Mesendoderm (in vitro differentiated cells): Measurements from ENCODE around the gene TCEAL9.

ENCODE experiments used
- DNase-seq: peaks from one replicate; pipeline ENCODE4 v3.0.0; 2013
- H2AK5ac ChIP-seq: 2 replicates; pipeline ENCODE4 v1.6.1; 2013; ENCODE audit warnings: low read length, inconsistent platforms
- H2BK120ac ChIP-seq: 2 replicates; pipeline ENCODE4 v1.6.1; 2013; ENCODE audit warnings: low read depth, mild to moderate bottlenecking, low read length, moderate library complexity, mixed read lengths
- H2BK15ac ChIP-seq: replicated peaks from 2 replicates; pipeline ENCODE4 v1.6.1; 2013; ENCODE audit warnings: low read depth, mild to moderate bottlenecking, moderate library complexity
- H2BK5ac ChIP-seq: 2 replicates; pipeline ENCODE4 v1.6.1; 2013; ENCODE audit warnings: low read length, inconsistent platforms
- H3K18ac ChIP-seq: 2 replicates; pipeline ENCODE4 v1.6.1; 2013; ENCODE audit warnings: mild to moderate bottlenecking, low read length, mixed read lengths
- H3K23ac ChIP-seq: one replicate; pipeline ENCODE4 v1.6.1; 2013; ENCODE audit warnings: low read length
- H3K27ac ChIP-seq: 2 replicates; pipeline ENCODE4 v1.5.1; 2013; ENCODE audit warnings: low read depth, mild to moderate bottlenecking, inconsistent platforms, low read length, moderate library complexity
- H3K27me3 ChIP-seq: 2 replicates; pipeline ENCODE4 v1.6.1; 2013; ENCODE audit warnings: low read length, control low read depth, mild to moderate bottlenecking, inconsistent platforms; ENCODE audit not compliant: insufficient read depth, poor library complexity
- H3K36me3 ChIP-seq: 2 replicates; pipeline ENCODE4 v1.6.1; 2013; ENCODE audit warnings: low read length, inconsistent platforms; ENCODE audit not compliant: control insufficient read depth, insufficient read depth
- H3K4ac ChIP-seq: one replicate; pipeline ENCODE4 v1.6.1; 2013; ENCODE audit warnings: low read depth, mild to moderate bottlenecking, low read length, moderate library complexity
- H3K4me1 ChIP-seq: 2 replicates; pipeline ENCODE4 v1.6.1; 2013; ENCODE audit warnings: low read depth, low read length, inconsistent platforms; ENCODE audit not compliant: control insufficient read depth
- H3K4me2 ChIP-seq: 2 replicates; pipeline ENCODE4 v1.6.1; 2013; ENCODE audit warnings: low read length
- H3K4me3 ChIP-seq: 2 replicates; pipeline ENCODE4 v1.5.1; 2013; ENCODE audit warnings: mild to moderate bottlenecking, low read length
- H3K56ac ChIP-seq: one replicate; pipeline ENCODE4 v1.6.1; 2013; ENCODE audit warnings: low read length
- H3K79me1 ChIP-seq: 2 replicates; pipeline ENCODE4 v1.6.1; 2013; ENCODE audit warnings: low read length, inconsistent platforms
- H3K79me2 ChIP-seq: 2 replicates; pipeline ENCODE4 v1.6.1; 2013; ENCODE audit warnings: mild to moderate bottlenecking, low read length; ENCODE audit not compliant: control insufficient read depth, insufficient read depth
- H3K9ac ChIP-seq: 2 replicates; pipeline ENCODE4 v1.6.1; 2013; ENCODE audit warnings: low read length, inconsistent platforms
- H4K5ac ChIP-seq: one replicate; pipeline ENCODE4 v1.6.1; 2013; ENCODE audit warnings: low read length
- H4K8ac ChIP-seq: one replicate; pipeline ENCODE4 v1.6.1; 2013; ENCODE audit warnings: low read depth, mild to moderate bottlenecking, control low read depth, low read length, moderate library complexity
- WGBS: extraction: QIAGEN DNeasy Blood & Tissue Kit; methylation state at CpG from one replicate; pipeline ENCODE4 v1.1.7; 2013; ENCODE audit warnings: low lambda C conversion rate, missing lambda C conversion rate; ENCODE audit not compliant: insufficient coverage; ENCODE audit errors: extremely low coverage; 5-methylcytosine and 5-hydroxymethylcytosine counted together

TCEAL9 gene

DNA sequence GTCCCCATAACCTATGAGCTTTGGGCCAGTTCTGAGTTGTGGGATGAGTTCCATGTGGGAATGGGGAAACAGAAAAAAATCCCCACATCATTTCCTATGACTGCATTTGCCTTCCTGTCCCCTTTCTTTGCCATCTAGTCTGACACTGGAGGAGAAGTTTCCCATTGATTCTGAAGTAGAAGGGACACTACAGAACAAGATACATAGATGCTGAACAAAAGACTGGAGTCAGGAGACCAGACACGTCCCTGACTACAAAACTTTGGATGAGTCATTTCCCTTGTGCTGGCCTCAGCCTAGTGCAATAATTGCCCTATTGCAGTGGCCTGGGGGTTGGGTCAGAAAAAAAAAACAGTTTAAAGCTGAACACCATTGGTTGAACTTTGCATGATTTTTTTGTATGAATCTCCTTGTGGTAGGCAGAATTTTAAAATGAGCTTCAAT, 42.1 kb downstream of the TCEAL9 start:
- Histone ChIP-seq H2AK5ac (no peak overlapping the region), H3K9ac (no peak overlapping the region), H3K18ac (no peak overlapping the region), H3K4me1 (no peaks in the 10 kb centered on the region), H3K4me2 (no peak overlapping the region), H3K23ac (no peak overlapping the region), H3K79me1 (no peaks in the 10 kb centered on the region), H3K79me2 (no peaks in the 10 kb centered on the region), H3K36me3 (no peaks in the 10 kb centered on the region), H3K27ac (no peak overlapping the region), H3K27me3 (no peaks in the 10 kb centered on the region), H3K56ac (no peak overlapping the region), H2BK15ac (no peak overlapping the region), H4K5ac (no peak overlapping the region), H2BK5ac (no peak overlapping the region), H2BK120ac (no peak overlapping the region), H3K4me3 (no peak overlapping the region), H4K8ac (no peak overlapping the region), H3K4ac (no peak overlapping the region)
- no peak for DNase-seq
- WGBS = no CpG with 5 or more reads among the region's 1 CpG

DNA sequence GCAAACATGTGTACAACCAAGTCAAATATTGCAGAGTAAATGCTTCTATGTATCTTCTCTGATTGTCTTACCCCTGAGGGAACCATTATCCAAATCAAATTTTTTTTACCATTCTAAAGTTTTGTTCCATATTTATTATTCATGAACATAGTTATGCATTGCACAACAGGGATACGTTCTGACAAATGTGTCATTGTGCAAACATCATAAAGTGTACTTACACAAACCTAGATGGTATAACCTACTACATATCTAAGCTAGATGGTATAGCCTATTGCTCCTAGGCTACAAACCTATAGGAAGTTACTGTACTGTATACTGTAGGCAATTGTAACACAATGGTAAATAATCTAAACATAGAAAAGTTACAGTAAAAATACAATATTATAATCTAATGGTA, 43.4 kb downstream of the TCEAL9 start:
- no CpG with 5 or more reads among the region's 1 CpG for WGBS
- Histone ChIP-seq H3K79me1 (no peaks in the 10 kb centered on the region), H3K4me2 (no peak overlapping the region), H3K4me1 (no peaks in the 10 kb centered on the region), H3K9ac (no peak overlapping the region), H2BK5ac (no peak overlapping the region), H2AK5ac (no peak overlapping the region), H4K5ac (no peak overlapping the region), H3K4ac (no peak overlapping the region), H3K36me3 (no peaks in the 10 kb centered on the region), H4K8ac (no peak overlapping the region), H3K27ac (no peak overlapping the region), H3K4me3 (no peak overlapping the region), H2BK120ac (no peak overlapping the region), H3K79me2 (no peaks in the 10 kb centered on the region), H3K27me3 (no peaks in the 10 kb centered on the region), H3K18ac (no peak overlapping the region), H3K23ac (no peak overlapping the region), H3K56ac (no peak overlapping the region), H2BK15ac (no peak overlapping the region)
- DNase-seq = no peak

DNA sequence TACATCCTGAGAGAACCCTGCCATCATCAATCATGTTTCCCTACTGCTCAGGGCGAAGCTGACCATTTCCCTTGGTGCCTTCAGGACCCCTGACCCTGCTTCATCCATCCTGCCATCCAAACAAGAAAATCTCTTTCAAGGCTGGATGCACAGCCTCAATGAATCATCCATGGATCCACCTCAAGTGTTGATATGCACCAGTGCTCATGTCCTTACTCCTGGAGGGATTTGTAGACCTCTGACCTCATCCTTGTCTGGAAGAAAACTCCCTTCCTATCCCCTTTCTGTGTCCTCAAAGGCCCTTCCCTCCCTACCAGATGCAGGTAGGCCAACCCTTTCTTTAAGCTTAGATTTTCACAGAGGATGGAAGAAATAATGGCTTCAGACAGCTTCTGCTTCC, 44.6 kb downstream of the TCEAL9 start:
- H3K4ac ChIP-seq = no peak overlapping the region
- H3K79me1 ChIP-seq = no peaks in the 10 kb centered on the region
- DNase-seq = no peak
- H3K23ac ChIP-seq = no peak overlapping the region
- H3K79me2 ChIP-seq = no peaks in the 10 kb centered on the region
- no peak overlapping the region for H3K4me2 ChIP-seq
- H4K8ac ChIP-seq = no peak overlapping the region
- H2BK5ac ChIP-seq = no peak overlapping the region
- no peak overlapping the region for H3K18ac ChIP-seq
- H4K5ac ChIP-seq = no peak overlapping the region
- no peak overlapping the region for H3K27ac ChIP-seq
- no CpG with 5 or more reads among the region's 1 CpG for WGBS
- H3K36me3 ChIP-seq = no peaks in the 10 kb centered on the region
- H2BK120ac ChIP-seq = no peak overlapping the region
- no peaks in the 10 kb centered on the region for H3K27me3 ChIP-seq
- H3K4me1 ChIP-seq = no peaks in the 10 kb centered on the region
- no peak overlapping the region for H3K4me3 ChIP-seq
- no peak overlapping the region for H3K56ac ChIP-seq
- H3K9ac ChIP-seq = no peak overlapping the region
- no peak overlapping the region for H2BK15ac ChIP-seq
- H2AK5ac ChIP-seq = no peak overlapping the region

DNA sequence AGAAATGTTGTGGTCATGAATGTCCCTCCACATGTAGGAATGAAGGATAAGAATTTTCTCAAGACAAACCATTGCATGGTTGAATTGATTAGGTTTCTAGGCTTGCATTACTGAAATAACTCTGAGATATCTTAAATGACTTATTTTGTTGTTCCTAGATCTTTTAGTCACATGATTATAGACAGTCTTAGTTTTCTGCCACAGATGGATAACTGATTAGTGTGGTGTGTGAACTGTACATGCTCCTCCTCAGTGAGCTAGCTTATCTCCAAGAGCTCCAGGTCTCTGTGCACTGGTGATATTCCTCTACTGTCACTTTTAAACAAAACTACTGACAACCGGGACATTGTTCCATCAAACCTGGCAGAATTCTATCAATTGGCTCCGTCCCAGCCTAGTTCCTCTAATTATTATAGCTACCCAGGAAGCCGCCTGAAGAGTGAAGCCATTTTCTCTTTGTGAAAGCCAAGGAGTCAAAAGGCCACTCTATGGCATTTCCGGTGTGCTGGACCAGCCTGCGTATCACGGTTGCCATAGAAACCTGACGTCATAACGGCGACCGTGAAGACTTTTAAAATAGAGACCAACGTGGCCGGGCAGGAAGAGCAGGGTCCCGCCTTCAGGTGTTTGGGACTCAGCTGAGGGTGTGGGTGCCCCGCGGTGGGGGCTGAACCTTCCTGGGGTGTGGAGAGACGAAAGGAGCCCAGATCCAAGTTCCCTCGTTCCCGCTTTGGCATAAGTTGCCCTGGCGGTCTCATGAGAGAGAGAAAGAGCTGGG, 48.1 kb downstream of the TCEAL9 start:
- Histone ChIP-seq H3K4ac (no peak overlapping the region), H3K27ac (no peak overlapping the region), H2BK5ac (no peak overlapping the region), H2BK120ac (no peak overlapping the region), H3K9ac (peak overlapping the region; percentile 75), H3K18ac (peak overlapping the region; percentile 68), H3K36me3 (no peaks in the 10 kb centered on the region), H3K27me3 (no peaks in the 10 kb centered on the region), H4K8ac (no peak overlapping the region), H3K4me2 (peak overlapping the region; percentile 56), H3K4me1 (no peaks in the 10 kb centered on the region), H3K4me3 (peak overlapping the region; percentile 62), H2BK15ac (no peak overlapping the region), H3K23ac (no peak overlapping the region), H2AK5ac (no peak overlapping the region), H3K56ac (peak overlapping the region; percentile 84), H3K79me1 (no peaks in the 10 kb centered on the region), H3K79me2 (no peaks in the 10 kb centered on the region), H4K5ac (peak overlapping the region; percentile 87)
- DNase-seq = peak; percentile 94
- no CpG with 5 or more reads among the region's 19 CpGs for WGBS

DNA sequence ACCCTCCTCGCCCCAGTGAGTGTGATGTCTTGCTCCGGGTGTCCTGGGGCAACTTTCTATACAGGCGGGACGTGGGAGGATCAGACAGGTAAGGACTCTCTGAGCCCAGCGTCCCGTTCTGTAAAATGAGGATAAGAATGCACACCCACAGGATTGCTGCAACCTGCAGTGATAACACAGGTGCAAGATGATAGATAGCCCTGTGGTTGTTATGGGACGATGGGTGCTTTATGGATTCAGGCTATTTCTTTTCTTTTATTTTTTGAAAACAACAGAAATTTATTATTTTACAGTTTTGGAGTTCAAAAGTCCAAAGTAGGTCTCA, 48.7 kb downstream of the TCEAL9 start:
- DNase-seq = no peak

DNA sequence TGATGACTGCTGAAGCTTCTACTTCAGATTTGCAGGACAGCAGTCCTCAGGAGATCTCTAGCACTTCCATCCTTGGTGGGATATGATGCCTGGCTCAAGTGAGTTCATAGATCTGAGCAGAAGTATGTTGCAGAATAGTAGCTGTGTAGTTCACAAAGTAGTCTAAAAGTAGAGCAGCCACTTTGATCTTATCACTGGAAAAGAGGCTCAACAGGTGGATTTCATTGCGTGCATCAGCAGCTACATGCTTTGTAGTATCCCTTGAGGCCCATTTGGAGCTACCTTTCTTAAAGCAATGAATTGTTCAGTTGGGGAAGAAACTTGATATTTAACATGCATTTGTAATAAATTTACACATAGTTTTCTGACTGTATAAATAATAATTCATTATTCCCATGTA, 50.0 kb downstream of the TCEAL9 start:
- no peak overlapping the region for H3K27ac ChIP-seq
- no peak overlapping the region for H4K5ac ChIP-seq
- no peak overlapping the region for H2BK120ac ChIP-seq
- H3K23ac ChIP-seq = no peak overlapping the region
- H3K79me2 ChIP-seq = no peaks in the 10 kb centered on the region
- H3K27me3 ChIP-seq = no peaks in the 10 kb centered on the region
- H3K4ac ChIP-seq = no peak overlapping the region
- no peak overlapping the region for H3K56ac ChIP-seq
- H3K36me3 ChIP-seq = no peaks in the 10 kb centered on the region
- no peak overlapping the region for H3K9ac ChIP-seq
- H2BK15ac ChIP-seq = no peak overlapping the region
- H3K79me1 ChIP-seq = no peaks in the 10 kb centered on the region
- no peak overlapping the region for H4K8ac ChIP-seq
- DNase-seq = no peak
- H3K4me1 ChIP-seq = no peaks in the 10 kb centered on the region
- WGBS = no CpG with 5 or more reads among the region's 1 CpG
- H3K4me2 ChIP-seq = no peak overlapping the region
- no peak overlapping the region for H2AK5ac ChIP-seq
- H2BK5ac ChIP-seq = no peak overlapping the region
- H3K4me3 ChIP-seq = no peak overlapping the region
- no peak overlapping the region for H3K18ac ChIP-seq

More for the DNA sequence above, 48.7 kb downstream of the TCEAL9 start:
- Histone ChIP-seq H2BK120ac (no peak overlapping the region), H3K27ac (no peak overlapping the region), H3K4me2 (peak overlapping the region; percentile 56), H3K4me1 (no peaks in the 10 kb centered on the region), H2BK5ac (no peak overlapping the region), H3K27me3 (no peaks in the 10 kb centered on the region), H3K9ac (peak overlapping the region; percentile 75), H3K4ac (no peak overlapping the region), H3K18ac (peak overlapping the region; percentile 64), H2BK15ac (no peak overlapping the region), H3K56ac (peak overlapping the region; percentile 84), H4K5ac (no peak overlapping the region), H3K23ac (no peak overlapping the region), H4K8ac (no peak overlapping the region), H3K79me1 (no peaks in the 10 kb centered on the region), H3K4me3 (peak overlapping the region; percentile 62), H3K36me3 (no peaks in the 10 kb centered on the region), H2AK5ac (no peak overlapping the region), H3K79me2 (no peaks in the 10 kb centered on the region)
- WGBS = no CpG with 5 or more reads among the region's 7 CpGs
